SK-N-SH (cell line): ENCODE measurements around the gene CXCL9. TPM values are rescaled to one million over a fixed set of nuclear protein-coding genes. Genes with fewer than 3 reads are reported as not detected.

Source experiments
- CTCF ChIA-PET: fragments of 300-600, 350-600 bp; formaldehyde crosslinking; extraction: SDS; loops from one replicate; lab custom pipeline; 2021; lab: Yijun Ruan, JAX
- POLR2A ChIA-PET: fragments of 350-600 bp; sonication (Branson Sonifier 250); formaldehyde crosslinking; extraction: SDS; loops from one replicate; lab custom pipeline; 2020; ENCODE audit warnings: antibody characterized with exemption, inconsistent platforms; lab: Yijun Ruan, JAX
- DNase-seq: peaks from one replicate; pipeline ENCODE4 v3.0.0; 2012
- H2AFZ ChIP-seq: fragments of 200-600 bp; sonication (generic); 2 replicates; pipeline ENCODE4 v1.8.1; 2016; ENCODE audit warnings: antibody characterized with exemption, mild to moderate bottlenecking, low read depth
- H3F3A ChIP-seq: fragments of 200-600 bp; sonication (generic); replicated peaks from 2 replicates; pipeline ENCODE3; 2016; ENCODE audit warnings: antibody characterized with exemption, mild to moderate bottlenecking; ENCODE audit not compliant: insufficient read depth
- H3K27ac ChIP-seq, 2 experiments: fragments of 200-500 bp in 1 of 2; fragments of 200-600 bp in 1 of 2; sonication (Bioruptor generic) in 1 of 2; sonication (generic), shearing (Covaris generic) in 1 of 2; 2 replicates each; pipeline versions ENCODE4 v1.5.1 to v1.6.1; 2014 to 2016; ENCODE audit warnings: low read depth in 2 of 2, inconsistent platforms in 1 of 2, low read length in 1 of 2, mild to moderate bottlenecking in 1 of 2, mixed read lengths in 1 of 2
- H3K27me3 ChIP-seq: fragments of 200-600 bp; sonication (generic), shearing (Covaris generic); 2 replicates; pipeline ENCODE4 v1.6.1; 2016; ENCODE audit warnings: mixed run types; ENCODE audit not compliant: insufficient read depth
- H3K36me3 ChIP-seq, 2 experiments: fragments of 200-500 bp in 1 of 2; fragments of 200-600 bp in 1 of 2; sonication (Bioruptor generic) in 1 of 2; sonication (generic) in 1 of 2; replicated peaks in 1 of 2; 2 replicates each; pipeline versions ENCODE3 to v1.5.1; 2014 to 2016; ENCODE audit warnings: low read length in 1 of 2, mild to moderate bottlenecking in 1 of 2; ENCODE audit not compliant: insufficient read depth in 2 of 2, control insufficient read depth in 1 of 2
- H3K4me1 ChIP-seq, 2 experiments: fragments of 200-500 bp in 1 of 2; fragments of 200-600 bp in 1 of 2; sonication (Bioruptor generic) in 1 of 2; sonication (generic), shearing (Covaris generic) in 1 of 2; 2 replicates each; pipeline versions ENCODE4 v1.5.1 to v1.6.1; 2014 to 2016; ENCODE audit warnings: low read depth in 1 of 2, low read length in 1 of 2, mixed run types in 1 of 2; ENCODE audit not compliant: insufficient read depth in 2 of 2, control insufficient read depth in 1 of 2
- H3K4me2 ChIP-seq: fragments of 200-600 bp; sonication (generic), shearing (Covaris generic); 2 replicates; pipeline ENCODE4 v1.6.1; 2017; ENCODE audit warnings: mixed run types
- H3K4me3 ChIP-seq, 2 experiments: fragments of 200-500 bp in 1 of 2; fragments of 200-600 bp in 1 of 2; sonication (Bioruptor generic) in 1 of 2; sonication (generic), shearing (Covaris generic) in 1 of 2; 2 replicates each; pipeline versions ENCODE4 v1.5.1 to v1.8.1; 2014 to 2016; ENCODE audit warnings: low read depth in 2 of 2, inconsistent platforms in 1 of 2, low read length in 1 of 2, mild to moderate bottlenecking in 1 of 2, mixed read lengths in 1 of 2, moderate library complexity in 1 of 2
- H3K79me2 ChIP-seq: fragments of 200-600 bp; sonication (generic); 2 replicates; pipeline ENCODE4 v1.8.1; 2017; ENCODE audit warnings: mild to moderate bottlenecking; ENCODE audit not compliant: insufficient read depth
- H3K9ac ChIP-seq: fragments of 200-600 bp; sonication (generic); 2 replicates; pipeline ENCODE4 v1.6.1; 2017; ENCODE audit warnings: mixed run types
- H3K9me2 ChIP-seq: fragments of 200-600 bp; sonication (generic); 2 replicates; pipeline ENCODE4 v1.6.1; 2017; ENCODE audit warnings: mixed run types
- H3K9me3 ChIP-seq: fragments of 200-600 bp; sonication (generic); 2 replicates; pipeline ENCODE4 v1.6.1; 2017; ENCODE audit warnings: mixed run types, mild to moderate bottlenecking, moderate library complexity
- H4K20me1 ChIP-seq: fragments of 200-600 bp; sonication (generic); 2 replicates; pipeline ENCODE4 v1.6.1; 2017; ENCODE audit warnings: mild to moderate bottlenecking, mixed run types; ENCODE audit not compliant: insufficient read depth
- CHD2 ChIP-seq: fragments of 150-350 bp; IDR thresholded peaks from 2 replicates; pipeline ENCODE4 v1.6.1; 2018; ENCODE audit warnings: low read length; ENCODE audit not compliant: partially characterized antibody
- EZH2phosphoT487 ChIP-seq: fragments of 200-600 bp; sonication (generic); IDR thresholded peaks from 2 replicates; pipeline ENCODE4 v1.6.1; 2017; ENCODE audit warnings: low read depth, mixed run types, mild to moderate bottlenecking, antibody characterized with exemption, moderate library complexity, borderline replicate concordance
- FOXM1 ChIP-seq: IDR thresholded peaks from 2 replicates; pipeline ENCODE4 v1.4.0; 2012; ENCODE audit warnings: low read depth, mild to moderate bottlenecking
- GABPA ChIP-seq: IDR thresholded peaks from 2 replicates; pipeline ENCODE4 v1.4.0; 2012; ENCODE audit warnings: low read depth, mild to moderate bottlenecking
- MAX ChIP-seq: IDR thresholded peaks from 2 replicates; pipeline ENCODE4 v1.4.0; 2012; ENCODE audit warnings: low read depth
- MXI1 ChIP-seq: IDR thresholded peaks from 2 replicates; pipeline ENCODE4 v1.6.1; 2012; ENCODE audit warnings: mild to moderate bottlenecking, low read depth, low read length, improper control_type of control experiment
- NFIC ChIP-seq: IDR thresholded peaks from 2 replicates; pipeline ENCODE4 v1.4.0; 2012; ENCODE audit warnings: borderline replicate concordance
- SMC3 ChIP-seq: IDR thresholded peaks from 2 replicates; pipeline ENCODE4 v1.6.1; 2012; ENCODE audit warnings: low read depth, low read length, improper control_type of control experiment
- TCF12 ChIP-seq: IDR thresholded peaks from 2 replicates; pipeline ENCODE4 v1.4.0; 2012
- TEAD4 ChIP-seq: IDR thresholded peaks from 2 replicates; pipeline ENCODE4 v1.4.0; 2012; ENCODE audit warnings: mild to moderate bottlenecking, borderline replicate concordance; ENCODE audit not compliant: insufficient read depth
- USF1 ChIP-seq: IDR thresholded peaks from 2 replicates; pipeline ENCODE4 v1.4.0; 2012; ENCODE audit warnings: low read depth, borderline replicate concordance
- USF2 ChIP-seq: fragments of 150-350 bp; IDR thresholded peaks from 2 replicates; pipeline ENCODE4 v1.6.1; 2017; ENCODE audit warnings: antibody characterized with exemption, low read length, low read depth, borderline replicate concordance
- YY1 ChIP-seq: IDR thresholded peaks from 2 replicates; pipeline ENCODE4 v1.4.0; 2012; ENCODE audit warnings: low read depth, mild to moderate bottlenecking
- WGBS: methylation state at CpG from one replicate; pipeline ENCODE4 v1.1.6; 2017; ENCODE audit warnings: low lambda C conversion rate; 5-methylcytosine and 5-hydroxymethylcytosine counted together
- polyA plus RNA-seq, 3 experiments: library from polyadenylated mRNA; depleted of rRNA; stranded (reverse); fragments of >200 nt; gene quantifications; 2 replicates each; pipeline ENCODE4 v1.2.3, GENCODE V29; 2012

Gene CXCL9
- polyA plus RNA-seq, 1 of the 3 experiments (the other 2 are of a cell fraction): not detected

GRCh38 chr4:76003035-76003434, 4.3 kb downstream of the CXCL9 start:
- no peaks in the 10 kb centered on the region for H3K9me3 ChIP-seq
- CTCF ChIA-PET: interaction anchor here (1.4 kb wide), 2 partner anchors 84 to 176 kb away, joined by 3 read pairs; no protein-coding TSS in a partner anchor
- no peak overlapping the region for H3K4me2 ChIP-seq
- DNase-seq: no peak
- H3K9me2 ChIP-seq: no peaks in the 10 kb centered on the region
- no peaks in the 10 kb centered on the region for H4K20me1 ChIP-seq
- H3K27ac ChIP-seq: no peak overlapping the region
- no peak for TF ChIP-seq GABPA
- TF ChIP-seq CHD2: no peak
- TF ChIP-seq USF1: no peak
- TF ChIP-seq USF2: no peak
- TF ChIP-seq EZH2phosphoT487: no peak
- no peak for TF ChIP-seq SMC3
- no peak for TF ChIP-seq FOXM1
- no peak for TF ChIP-seq YY1
- no peak for TF ChIP-seq NFIC
- TF ChIP-seq TEAD4: no peak
- no peak for TF ChIP-seq MAX
- TF ChIP-seq TCF12: no peak
- H3K9ac ChIP-seq: no peak overlapping the region
- H3K79me2 ChIP-seq: no peaks in the 10 kb centered on the region
- no peak overlapping the region for H3K4me3 ChIP-seq
- no peaks in the 10 kb centered on the region for H3F3A ChIP-seq
- no peak overlapping the region for H2AFZ ChIP-seq
- H3K27me3 ChIP-seq: peaks cover 5% of the 10 kb centered on the region; the same call in 1 of the 2 replicates
- H3K4me1 ChIP-seq: no peaks in the 10 kb centered on the region
- POLR2A ChIA-PET: no interaction called here
- H3K36me3 ChIP-seq: no peaks in the 10 kb centered on the region
- 21% methylated on average over 2 of the region's 2 CpGs for WGBS

- no peak overlapping the region for H3K4me2 ChIP-seq
- H3K4me1 ChIP-seq: no peaks in the 10 kb centered on the region
- no peaks in the 10 kb centered on the region for H3K79me2 ChIP-seq
- H2AFZ ChIP-seq: no peak overlapping the region
- H3F3A ChIP-seq: no peaks in the 10 kb centered on the region
- no peaks in the 10 kb centered on the region for H3K9me3 ChIP-seq
- H3K27me3 ChIP-seq: peaks cover 5% of the 10 kb centered on the region; the same call in 1 of the 2 replicates
- H4K20me1 ChIP-seq: no peaks in the 10 kb centered on the region
- POLR2A ChIA-PET: no interaction called here
- no peaks in the 10 kb centered on the region for H3K9me2 ChIP-seq
- CTCF ChIA-PET: interaction anchor here (1.4 kb wide), 2 partner anchors 85 to 177 kb away, joined by 3 read pairs; no protein-coding TSS in a partner anchor
- WGBS: 54% methylated on average over 4 of the region's 4 CpGs
- no peak for DNase-seq
- H3K27ac ChIP-seq: no peak overlapping the region
- TF ChIP-seq NFIC: no peak
- no peak for TF ChIP-seq MXI1
- no peaks in the 10 kb centered on the region for H3K36me3 ChIP-seq
- H3K4me3 ChIP-seq: no peak overlapping the region
- H3K9ac ChIP-seq: no peak overlapping the region
These were observed 5.1 kb downstream of the CXCL9 start for GRCh38 chr4:76002176-76002575.
